Rectal smooth muscle tissue (tissue), 1 donor: Measurements from ENCODE around the gene ZNF440.
"Not testable (repeated sequence)": the region's sequence is repeated elsewhere in the genome, so short reads cannot be mapped to it uniquely, and the experiment has no call there.

Experiments
- H3K27ac ChIP-seq: one replicate; pipeline ENCODE4 v1.7.0; 2013; ENCODE audit warnings: low read depth, low read length, inconsistent platforms
- H3K27me3 ChIP-seq: one replicate; pipeline ENCODE4 v1.7.0; 2013; ENCODE audit warnings: low read length; ENCODE audit not compliant: control insufficient read depth, insufficient read depth
- H3K36me3 ChIP-seq: one replicate; pipeline ENCODE4 v1.7.0; 2013; ENCODE audit warnings: low read length; ENCODE audit not compliant: control insufficient read depth, insufficient read depth
- H3K4me1 ChIP-seq: one replicate; pipeline ENCODE4 v1.7.0; 2013; ENCODE audit warnings: low read length; ENCODE audit not compliant: control insufficient read depth, insufficient read depth
- H3K4me3 ChIP-seq: one replicate; pipeline ENCODE4 v1.7.0; 2013; ENCODE audit warnings: low read length
- H3K9ac ChIP-seq: one replicate; pipeline ENCODE4 v1.7.0; 2013; ENCODE audit warnings: low read length

Gene ZNF440

DNA sequence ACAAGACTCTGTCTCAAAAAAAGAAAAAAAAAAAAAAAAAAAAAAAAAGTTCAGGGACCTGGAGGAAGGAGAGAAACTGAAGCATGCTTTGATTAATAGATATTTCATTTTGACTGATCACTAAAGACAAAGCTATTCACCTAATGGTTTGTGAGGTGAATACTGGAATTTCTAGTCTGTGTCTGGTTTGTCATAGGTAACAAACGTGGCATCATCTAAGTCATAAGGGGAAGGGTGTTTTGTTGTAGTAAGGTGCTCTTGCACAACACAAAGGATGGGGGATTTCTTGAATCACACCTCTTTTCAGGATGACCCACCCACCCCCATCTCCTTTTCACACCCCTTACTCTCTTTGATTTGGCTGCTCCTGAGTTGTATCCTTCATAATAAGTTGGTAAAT lies 59.7 kb downstream of the ZNF440 start:
- no peak overlapping the region for H3K9ac ChIP-seq
- H3K27ac ChIP-seq: no peak overlapping the region
- no peaks in the 10 kb centered on the region for H3K36me3 ChIP-seq
- H3K27me3 ChIP-seq: no peaks in the 10 kb centered on the region
- H3K4me1 ChIP-seq: no peaks in the 10 kb centered on the region
- H3K4me3 ChIP-seq: no peak overlapping the region

DNA sequence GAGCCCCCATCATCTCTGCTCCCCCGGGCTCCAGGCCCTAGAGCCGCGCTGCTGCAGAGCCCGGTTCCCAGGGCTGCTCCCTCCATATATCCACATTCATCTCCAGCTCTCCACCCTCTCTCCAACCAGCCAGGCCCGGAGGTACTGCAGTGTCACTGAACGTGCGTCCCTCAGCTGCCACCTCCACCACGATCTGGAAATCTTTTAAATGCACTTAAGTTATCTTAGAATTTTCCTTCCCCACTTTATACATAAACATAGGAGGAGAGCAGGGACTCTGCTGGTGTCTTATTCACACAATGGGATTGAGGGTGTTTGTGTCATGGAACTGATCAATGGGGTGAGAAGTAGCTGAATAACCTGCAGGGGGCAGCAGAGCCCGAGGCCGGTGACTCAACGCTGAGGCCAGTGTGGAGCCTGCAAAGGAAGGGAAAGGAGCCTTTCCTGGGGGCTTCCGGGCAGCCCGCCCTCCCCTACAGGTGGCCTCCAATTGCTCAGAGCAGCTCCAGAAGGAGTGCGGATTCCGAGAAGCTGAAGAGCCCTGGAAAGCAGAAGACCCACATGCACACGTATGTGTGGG lies 65.7 kb downstream of the ZNF440 start:
- H3K4me1 ChIP-seq, H3K36me3 ChIP-seq, H3K27me3 ChIP-seq, H3K4me3 ChIP-seq, H3K27ac ChIP-seq, H3K9ac ChIP-seq: not testable (repeated sequence)

DNA sequence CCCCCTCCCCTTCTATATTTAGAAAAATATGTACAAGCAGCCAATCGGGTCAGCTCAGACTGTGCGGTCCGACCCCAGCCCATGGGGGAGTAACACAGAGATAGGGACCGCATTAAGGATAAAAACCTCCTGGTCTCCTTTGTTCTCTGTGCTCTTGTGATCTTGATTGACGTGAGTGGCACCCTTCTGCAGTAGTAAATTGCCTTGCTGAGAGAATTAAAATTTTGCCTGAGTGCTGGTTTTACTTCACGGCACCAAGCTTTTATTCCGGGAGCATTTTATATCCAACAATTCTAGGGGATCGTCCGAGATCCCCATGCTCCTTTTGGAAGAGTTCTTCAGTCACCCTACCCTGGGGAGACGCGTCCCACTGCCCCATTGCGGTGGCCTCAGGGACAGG lies 66.5 kb downstream of the ZNF440 start:
- Histone ChIP-seq H3K4me1 (no peaks in the 10 kb centered on the region), H3K4me3 (no peak overlapping the region), H3K9ac (no peak overlapping the region), H3K36me3 (no peaks in the 10 kb centered on the region), H3K27me3 (no peaks in the 10 kb centered on the region), H3K27ac (no peak overlapping the region)

DNA sequence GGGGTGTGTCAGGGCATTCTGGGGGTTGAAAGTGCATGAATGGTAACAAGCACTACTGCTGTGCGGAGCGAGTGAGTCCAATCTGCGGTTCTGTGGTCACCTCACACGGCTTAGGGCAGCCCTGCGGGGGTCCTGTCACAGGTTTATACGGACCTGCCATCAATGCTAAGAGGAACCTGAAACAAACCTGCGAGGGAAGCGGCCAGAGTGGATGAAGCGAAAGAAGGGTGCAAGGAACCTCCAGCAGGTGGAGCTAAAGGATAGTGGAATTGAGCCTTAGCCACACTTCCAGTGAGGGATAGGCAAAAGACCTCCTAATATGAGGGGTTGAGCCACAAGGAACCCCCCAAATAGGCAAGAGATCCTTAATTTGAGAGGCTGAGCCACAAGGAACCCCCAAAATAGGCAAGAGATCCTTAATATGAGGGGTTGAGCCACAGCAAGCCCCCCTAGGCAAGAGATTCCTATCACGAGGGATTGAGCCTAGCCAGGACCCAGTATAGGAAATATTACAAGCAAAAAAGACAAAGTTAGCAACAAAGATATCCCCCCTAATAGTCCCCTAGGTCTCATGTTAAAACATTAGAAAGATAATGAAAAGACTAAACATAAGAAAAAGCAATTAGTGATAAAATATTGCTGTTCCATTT lies 67.2 kb downstream of the ZNF440 start:
- Histone ChIP-seq H3K9ac (no peak overlapping the region), H3K4me1 (no peaks in the 10 kb centered on the region), H3K27me3 (no peaks in the 10 kb centered on the region), H3K4me3 (no peak overlapping the region), H3K36me3 (no peaks in the 10 kb centered on the region), H3K27ac (no peak overlapping the region)

DNA sequence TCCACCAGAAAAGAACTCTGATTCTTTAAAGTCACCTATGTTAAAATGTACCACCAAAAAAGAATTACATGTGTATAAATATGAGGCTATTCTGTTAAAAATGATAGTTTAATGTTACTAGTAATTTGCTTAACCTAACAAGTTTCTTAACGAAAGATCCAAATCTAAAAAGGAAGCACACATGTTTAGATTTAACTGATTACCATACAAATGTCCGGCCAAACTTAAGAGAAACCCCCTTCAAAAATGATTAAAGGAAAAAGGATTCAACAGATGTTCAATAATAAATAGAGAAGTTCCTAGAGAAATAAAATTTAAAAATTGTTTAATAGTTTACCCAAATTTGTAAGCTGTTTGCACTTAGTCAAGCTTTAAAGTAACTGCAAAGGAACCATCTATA lies 68.5 kb downstream of the ZNF440 start:
- H3K36me3 ChIP-seq: no peaks in the 10 kb centered on the region
- H3K27ac ChIP-seq: no peak overlapping the region
- no peaks in the 10 kb centered on the region for H3K27me3 ChIP-seq
- H3K4me1 ChIP-seq: no peaks in the 10 kb centered on the region
- no peak overlapping the region for H3K9ac ChIP-seq
- no peak overlapping the region for H3K4me3 ChIP-seq
